HEK293T (cell line): Measurements from ENCODE around the gene CRLF1.
"Not testable (repeated sequence)": the region's sequence is repeated elsewhere in the genome, so short reads cannot be mapped to it uniquely, and the experiment has no call there.

Experiments used
- FOXA1 ChIP-seq: fragments of 450-650 bp; IDR thresholded peaks from 2 replicates; pipeline ENCODE4 v1.6.1; 2016; ENCODE audit warnings: mild to moderate bottlenecking
- SP1 ChIP-seq: fragments of 450-650 bp; IDR thresholded peaks from 2 replicates; pipeline ENCODE4 v1.6.1; 2017
- TARDBP ChIP-seq: fragments of 450-650 bp; IDR thresholded peaks from 2 replicates; pipeline ENCODE4 v1.6.1; 2016

DNA sequence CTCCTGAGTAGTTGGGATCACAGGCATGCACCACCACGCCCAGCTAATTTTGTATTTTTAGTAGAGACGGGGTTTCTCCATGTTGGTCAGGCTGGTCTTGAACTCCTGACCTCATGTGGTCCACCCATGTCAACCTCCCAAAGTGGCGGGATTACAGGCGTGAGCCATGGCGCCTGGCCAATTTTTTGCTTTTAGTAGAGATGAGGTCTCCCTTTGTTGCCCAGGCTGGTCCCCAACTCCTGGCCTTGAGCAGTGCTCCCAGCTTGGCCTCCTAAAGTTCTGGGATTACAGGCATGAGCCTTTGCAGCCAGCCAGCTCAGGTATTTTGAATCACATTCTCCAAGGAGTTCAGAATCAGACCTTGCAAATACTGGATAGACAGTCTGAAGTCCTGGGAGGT, 13.9 kb downstream of the CRLF1 start:
- not testable (repeated sequence) for TF ChIP-seq SP1, FOXA1, TARDBP
